WI38 (cell line): ENCODE results near the gene RINL.

ENCODE experiments used
- H3K4me3 ChIP-seq: 2 replicates; pipeline ENCODE4 v1.5.1; 2011; ENCODE audit warnings: low read depth, mild to moderate bottlenecking, control low read depth, low read length
- CTCF ChIP-seq: IDR thresholded peaks from 2 replicates; pipeline ENCODE4 v1.5.1; 2012; ENCODE audit warnings: low read depth, mild to moderate bottlenecking, control low read depth, low read length

The RINL gene

GRCh38 chr19:38911388-38912001 lies 33.4 kb upstream of the RINL start:
- no peak overlapping the region for H3K4me3 ChIP-seq
- TF ChIP-seq CTCF: no peak

GRCh38 chr19:38910488-38910887 lies 32.4 kb upstream of the RINL start:
- no peak for TF ChIP-seq CTCF
- no peak overlapping the region for H3K4me3 ChIP-seq

GRCh38 chr19:38908911-38909310 lies 30.8 kb upstream of the RINL start:
- no peak for TF ChIP-seq CTCF
- no peak overlapping the region for H3K4me3 ChIP-seq

- TF ChIP-seq CTCF: no peak
- H3K4me3 ChIP-seq: no peak overlapping the region
Observed at GRCh38 chr19:38907670-38908069, 29.6 kb upstream of the RINL start.

- no peak for TF ChIP-seq CTCF
Observed at GRCh38 chr19:38907227-38907626, 29.2 kb upstream of the RINL start.

GRCh38 chr19:38905620-38906019 lies 27.5 kb upstream of the RINL start:
- H3K4me3 ChIP-seq: no peak overlapping the region
- no peak for TF ChIP-seq CTCF

More at GRCh38 chr19:38907227-38907626, 29.2 kb upstream of the RINL start:
- no peak overlapping the region for H3K4me3 ChIP-seq

- TF ChIP-seq CTCF: no peak
- no peak overlapping the region for H3K4me3 ChIP-seq
Observed at GRCh38 chr19:38904581-38905539, 26.8 kb upstream of the RINL start.
